Stimulated activated CD4-positive, alpha-beta T cell treated with anti-CD3 and anti-CD28 coated beads, TNF-alpha, amount 100 ng/mL, for 48 hours (primary cell): ENCODE data around the gene ACTL7A.
"Not testable (repeated sequence)": the region's sequence is repeated elsewhere in the genome, so short reads cannot be mapped to it uniquely, and the experiment has no call there.

Experiments used
- DNase-seq, 3 donors: peaks; one replicate each; pipeline ENCODE4 v3.0.0-alpha.2; 2020; ENCODE audit warnings: low read depth in 3 of 3

The ACTL7A gene

DNA sequence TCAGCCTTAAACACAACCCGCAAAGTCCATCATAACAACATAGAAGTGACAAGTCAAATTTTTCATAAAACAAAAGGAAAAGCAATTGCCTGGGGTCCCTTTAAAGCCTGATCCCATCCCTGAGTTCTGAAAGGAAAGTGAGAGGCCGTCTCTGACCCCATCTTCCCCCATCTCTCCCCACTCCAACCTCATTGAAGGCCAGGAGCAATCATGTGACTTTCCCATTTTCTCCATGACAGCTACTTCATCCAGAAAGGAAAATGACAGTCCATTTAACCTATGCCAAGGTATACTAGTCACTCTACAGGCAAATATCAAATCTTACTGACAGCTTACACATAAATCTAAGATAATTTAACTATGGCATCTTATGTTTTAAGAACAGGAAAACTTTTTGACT is 15.5 kb downstream of the ACTL7A start:
- DNase-seq: no peak

DNA sequence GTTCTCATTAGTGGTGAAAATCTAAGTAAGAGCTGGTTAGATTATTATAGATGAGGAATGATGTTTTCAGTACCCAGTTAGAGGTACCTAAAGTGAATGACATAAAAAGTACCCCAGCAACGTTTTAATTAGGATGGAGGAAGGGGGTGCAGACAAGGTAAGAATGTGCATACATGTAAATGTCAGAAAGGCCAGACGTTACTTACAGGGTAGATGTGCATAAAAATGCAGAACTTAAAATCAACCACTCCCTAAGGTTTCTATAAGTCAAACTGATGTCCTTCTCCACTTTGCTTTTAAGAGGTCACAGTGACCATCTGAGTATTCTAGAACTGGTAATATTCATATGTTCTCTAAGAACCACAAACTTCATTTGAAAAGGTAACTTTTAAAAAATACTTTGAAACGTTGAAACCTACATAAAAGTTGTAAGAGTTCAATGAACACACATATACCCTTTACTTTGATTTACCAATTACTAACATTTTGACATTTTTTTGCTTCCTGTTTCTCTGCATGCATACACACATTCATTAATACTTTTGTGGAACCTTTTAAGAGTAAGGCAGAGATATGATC is 18.8 kb downstream of the ACTL7A start:
- no peak for DNase-seq

DNA sequence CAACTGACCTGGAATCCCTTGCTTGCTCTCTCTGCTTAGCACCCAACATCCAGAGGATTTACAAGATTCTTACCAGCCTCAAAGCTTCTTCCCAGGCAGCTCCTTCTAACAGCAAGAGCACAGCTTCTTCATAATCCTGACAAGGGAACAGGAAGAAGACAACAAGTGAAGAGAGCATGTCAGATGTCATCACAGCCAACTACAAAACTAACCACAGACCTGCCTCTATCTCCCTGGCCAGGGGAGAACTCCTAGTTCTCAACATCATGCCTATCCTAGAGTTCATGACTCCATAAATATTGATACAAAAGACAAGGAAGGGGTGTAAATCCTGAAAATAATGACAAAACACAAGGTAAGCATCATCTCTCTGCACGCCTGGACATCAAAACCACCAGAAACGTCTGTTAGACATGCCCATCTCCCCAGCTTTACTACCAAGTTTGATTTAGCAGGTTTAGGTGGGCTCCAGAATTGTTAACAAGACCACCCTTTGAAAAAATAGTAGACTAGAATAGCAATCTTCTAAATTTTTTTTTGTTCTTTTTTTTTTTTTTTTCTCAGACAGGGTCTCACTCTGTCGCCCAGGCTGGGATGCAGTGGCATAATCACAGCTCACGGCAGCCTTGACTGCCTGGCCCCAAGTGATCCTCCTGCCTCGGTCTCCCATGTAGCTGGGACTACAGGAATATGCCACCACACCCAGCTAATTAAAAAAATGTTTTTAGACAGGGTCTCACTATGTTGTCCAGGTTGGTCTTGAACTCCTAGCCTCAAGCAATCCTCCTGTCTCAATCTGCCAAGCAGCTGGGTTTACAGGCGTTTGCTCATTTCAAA is 20.2 kb downstream of the ACTL7A start:
- DNase-seq: no peak

DNA sequence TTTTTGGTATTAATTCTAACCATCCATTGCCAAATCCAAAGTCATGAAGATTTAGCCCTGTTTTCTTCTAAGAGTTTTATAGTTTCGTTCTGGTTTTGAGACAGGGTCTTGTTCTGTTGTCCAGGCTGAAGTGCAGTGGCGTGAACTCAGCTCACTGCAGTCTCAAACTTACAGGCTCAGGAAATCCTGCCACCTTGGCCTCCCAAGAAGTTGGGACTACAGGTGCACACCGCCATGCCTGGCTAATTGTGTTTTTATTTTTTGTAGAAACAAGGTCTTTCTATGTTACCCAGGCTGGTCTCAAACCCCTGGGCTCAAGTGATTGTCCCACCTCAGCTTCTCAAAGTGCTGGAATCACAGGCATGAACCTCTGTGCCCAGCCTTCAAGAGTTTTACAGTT is 21.0 kb downstream of the ACTL7A start:
- no peak for DNase-seq

DNA sequence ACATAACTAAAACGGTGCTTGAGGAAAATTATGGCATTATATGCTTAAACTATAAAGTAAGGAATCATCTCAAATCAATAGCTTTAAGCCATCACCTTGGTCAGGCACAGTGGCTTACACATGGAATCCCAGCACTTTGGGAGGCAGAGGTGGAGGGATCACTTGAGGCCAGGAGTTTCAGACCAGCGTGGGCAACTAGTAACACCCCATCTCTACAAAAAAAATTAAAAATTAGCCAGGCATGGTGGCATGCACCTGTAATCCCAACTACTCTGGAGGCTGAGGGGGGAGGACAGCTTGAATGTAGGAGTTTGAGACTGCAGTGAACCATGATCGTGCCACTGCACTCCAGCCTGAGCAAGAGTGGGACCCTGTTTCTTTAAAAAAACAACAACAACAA is 22.6 kb downstream of the ACTL7A start:
- no peak for DNase-seq

DNA sequence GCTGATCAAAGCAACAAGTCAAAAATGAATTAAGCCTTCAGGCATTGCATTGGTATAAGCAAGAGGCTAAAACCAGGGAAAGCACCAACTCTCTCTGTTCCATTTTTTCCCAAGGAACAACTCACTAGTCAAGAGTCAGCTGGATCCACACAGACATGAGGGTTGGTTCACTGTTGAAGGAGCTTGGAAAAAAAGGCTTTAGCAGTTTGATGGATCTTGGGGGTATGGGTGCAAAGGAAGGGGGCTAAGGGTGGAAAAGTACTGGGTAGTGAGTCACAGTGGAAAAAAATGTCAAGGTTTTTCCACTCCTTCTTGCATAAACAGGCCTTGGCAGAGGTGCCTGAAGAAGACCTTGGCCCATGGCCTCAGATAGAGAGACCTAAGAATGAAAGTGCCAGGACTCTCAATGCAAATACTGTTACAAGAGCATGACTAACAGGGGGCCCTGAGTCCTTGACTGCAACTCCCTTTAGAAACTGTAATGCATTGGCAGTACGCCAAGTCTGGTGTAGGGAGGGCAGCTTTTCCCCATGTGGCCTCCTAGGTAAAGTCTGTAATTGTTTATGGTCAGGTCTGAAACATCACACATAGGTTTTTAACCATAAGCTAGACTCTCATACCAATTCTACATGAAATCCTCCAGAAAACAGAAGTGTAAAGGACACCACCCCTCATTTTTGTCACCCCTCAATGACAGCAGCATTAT is 23.7 kb downstream of the ACTL7A start:
- peak; percentile 47 to 58 (median 58) for DNase-seq

DNA sequence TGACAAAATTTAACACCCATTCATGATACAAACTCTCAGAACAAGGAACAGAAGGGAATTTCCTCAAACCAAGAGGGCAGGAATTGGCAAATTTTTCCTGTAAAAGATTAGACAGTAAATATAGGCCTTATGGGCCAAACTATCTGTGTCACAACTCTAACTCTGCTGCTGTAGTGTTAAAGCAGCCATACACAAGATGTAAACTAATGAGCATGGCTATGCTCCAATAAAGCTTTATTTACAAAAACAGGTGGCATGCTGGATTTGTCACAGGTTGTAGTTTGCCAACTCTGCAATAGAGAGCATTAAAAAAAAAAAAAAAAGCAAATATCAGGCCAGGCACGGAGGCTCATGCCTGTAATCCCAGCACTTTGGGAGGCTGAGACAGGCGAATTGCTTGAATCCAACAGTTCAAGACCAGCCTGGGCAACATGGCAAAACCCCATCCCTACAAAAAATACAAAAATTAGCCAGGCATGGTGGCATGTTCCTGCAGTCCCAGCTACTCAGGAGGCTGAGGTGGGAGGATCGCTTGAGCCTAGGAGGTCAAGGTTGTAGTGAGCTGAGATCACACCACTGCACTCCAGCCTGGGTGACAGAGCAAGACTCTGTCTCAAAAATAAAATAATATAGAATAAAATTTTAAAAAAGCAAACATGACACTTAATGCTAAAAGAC is 24.7 kb downstream of the ACTL7A start:
- DNase-seq: not testable (repeated sequence)

DNA sequence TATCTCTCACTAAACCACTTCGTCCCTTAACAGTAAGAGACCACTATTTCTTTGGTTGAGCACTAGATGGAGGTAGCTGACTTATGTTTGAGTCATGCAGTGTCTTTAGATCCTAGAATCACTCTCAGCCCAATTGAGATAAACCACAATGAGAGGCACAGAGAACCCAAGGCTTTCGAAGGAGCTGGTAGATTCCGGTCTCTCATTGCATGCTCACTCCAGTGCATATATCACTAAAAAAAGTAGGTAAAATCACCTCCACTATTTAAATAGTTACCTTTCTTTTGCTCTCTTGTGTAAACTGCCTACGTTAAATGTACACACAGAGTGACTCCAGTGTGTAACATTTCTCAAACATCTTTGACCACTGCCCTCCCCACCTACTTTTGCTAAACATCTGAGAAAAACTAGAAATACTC is 27.6 kb downstream of the ACTL7A start:
- no peak for DNase-seq

DNA sequence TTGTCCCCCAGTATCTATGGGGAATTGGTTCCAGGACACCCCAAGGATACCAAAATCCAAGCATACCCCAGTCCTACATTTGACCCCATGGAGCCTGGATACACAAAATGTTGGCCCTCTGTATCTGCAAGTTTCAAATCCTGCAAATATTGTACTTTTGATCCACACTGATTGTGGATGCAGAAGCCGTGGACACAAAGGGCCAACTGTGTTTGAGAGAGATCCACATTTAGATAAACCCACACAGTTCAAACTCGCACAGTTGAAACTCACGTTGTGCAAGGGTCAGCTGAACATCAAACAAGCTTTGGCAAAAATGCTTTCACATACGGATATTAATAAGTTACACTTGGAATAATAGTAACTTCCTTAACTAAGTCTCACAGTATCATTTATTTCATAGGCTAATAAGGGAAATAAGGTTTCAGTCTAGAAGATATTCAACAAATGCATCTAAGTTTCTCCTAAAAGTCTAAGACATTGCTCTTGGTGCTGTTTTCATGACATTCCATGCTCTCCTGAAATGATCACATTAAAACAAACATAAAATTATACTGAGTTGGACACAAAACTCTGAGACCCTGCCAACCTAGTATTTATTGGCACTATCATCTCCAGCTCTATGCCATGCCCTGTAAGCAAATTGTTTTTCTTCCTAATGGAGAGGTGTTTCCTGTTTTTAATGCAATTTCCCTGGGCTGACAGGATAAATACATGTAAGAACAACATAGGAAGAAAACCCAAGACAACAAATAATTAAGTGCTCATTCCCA is 32.3 kb downstream of the ACTL7A start:
- no peak for DNase-seq

DNA sequence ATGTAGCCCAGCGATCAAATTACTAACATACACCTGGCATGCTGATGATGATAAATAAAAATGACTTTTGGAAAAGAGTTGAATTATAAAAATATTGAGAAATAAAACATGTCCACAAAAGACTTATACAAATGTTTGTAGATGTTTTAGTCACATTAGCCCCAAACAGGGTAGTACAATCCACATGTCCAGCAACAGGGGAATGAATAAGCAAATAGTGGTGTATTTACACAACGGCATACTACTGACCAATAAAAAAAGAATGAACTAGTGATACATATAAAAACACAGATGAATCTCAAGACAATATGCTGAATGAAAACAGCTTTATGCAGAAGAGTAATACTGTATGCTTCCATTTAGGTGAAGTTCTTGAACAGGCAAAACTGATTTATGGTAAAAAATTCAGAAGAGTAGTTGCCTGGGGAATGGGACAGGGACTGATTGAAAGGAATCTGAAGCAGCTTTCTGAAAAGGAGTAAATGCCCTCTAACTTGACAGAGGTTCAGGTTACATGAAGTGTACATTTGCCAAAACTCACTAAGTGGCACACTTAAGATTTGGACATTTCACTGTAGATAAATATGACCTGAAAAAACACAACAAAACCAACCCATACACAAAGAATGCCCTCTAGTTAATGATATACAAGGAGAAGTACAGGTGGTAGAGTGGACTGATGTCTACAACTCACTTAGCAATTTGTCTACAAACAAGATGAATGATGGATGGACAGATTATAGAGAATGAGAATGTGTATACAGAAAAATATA is 35.4 kb downstream of the ACTL7A start:
- DNase-seq: no peak

DNA sequence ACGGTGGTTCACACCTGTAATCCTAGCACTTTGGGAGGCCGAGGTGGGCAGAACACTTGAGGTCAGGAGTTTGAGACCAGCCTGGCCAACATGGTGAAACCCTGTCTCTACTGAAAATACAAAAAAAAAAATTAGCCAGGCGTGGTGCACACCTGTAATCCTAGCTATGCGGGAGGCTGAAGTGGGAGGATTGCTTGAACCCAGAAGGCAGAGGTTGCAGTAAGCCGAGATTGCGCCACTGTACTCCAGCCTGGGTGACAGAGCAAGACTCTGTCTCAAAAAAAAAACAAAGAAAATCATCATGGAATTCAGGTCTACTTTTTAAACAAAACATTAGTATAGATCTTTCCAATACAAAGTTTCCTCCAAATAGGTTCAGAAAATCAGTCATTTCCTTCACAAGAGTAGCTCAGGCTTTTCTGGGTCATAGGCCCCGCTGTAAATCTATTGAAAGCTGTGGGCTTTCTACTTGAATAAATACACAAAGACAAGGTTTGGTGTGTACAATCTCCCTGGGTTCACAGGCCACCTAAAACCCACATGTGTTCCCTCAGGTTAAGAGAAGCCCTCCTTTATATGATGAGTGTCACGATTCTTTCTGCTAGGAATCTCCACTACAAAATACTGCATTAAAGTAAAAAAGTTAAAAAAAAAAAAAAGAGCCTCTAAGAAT is 37.1 kb downstream of the ACTL7A start:
- DNase-seq: not testable (repeated sequence)

DNA sequence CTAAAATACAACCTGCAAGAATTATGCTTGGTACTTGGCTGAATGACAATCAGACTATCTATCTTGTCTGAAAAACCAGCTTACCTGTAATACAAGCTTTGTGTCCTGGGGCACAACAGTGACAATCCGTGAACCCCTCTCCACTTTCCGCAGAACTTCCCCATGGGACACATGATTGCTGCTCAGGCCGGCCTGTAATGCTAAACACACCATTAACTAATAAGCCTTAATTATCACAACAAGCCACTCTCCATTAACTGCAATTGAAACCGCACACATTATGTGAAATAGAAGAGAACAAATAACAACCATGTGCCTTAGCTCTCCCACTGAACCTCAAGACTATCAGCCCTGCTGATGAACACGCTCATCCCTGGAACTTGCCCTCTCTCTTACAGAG is 38.1 kb downstream of the ACTL7A start:
- DNase-seq: no peak

DNA sequence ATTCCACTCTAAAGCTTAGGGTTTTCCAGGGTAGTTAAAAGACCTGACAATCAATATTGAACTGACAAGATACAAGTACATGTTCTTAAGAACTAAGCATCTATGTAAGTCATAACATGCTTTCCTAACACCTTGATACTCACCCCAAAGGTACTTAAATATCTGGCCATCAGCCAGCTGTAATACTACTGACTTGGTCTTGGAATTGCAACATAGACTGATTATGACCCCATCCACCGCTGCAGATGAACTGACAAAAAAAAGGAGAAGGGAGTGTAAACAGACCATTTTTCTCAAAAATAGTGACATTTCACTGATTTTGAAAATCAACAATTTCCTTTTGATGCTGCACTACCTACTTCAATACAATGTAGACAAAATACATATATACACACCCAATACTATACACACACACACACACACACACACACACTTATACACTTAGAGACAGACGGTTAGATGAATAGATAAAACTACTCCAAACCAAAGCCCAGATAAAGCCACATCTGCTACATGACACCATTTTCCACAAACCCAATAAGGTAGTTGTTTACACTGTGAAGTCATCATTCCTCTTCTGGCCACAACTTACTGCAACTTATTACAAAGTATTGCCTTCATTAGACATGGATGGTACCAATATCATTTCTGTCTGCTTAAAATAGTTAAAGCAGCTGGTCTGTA is 41.5 kb downstream of the ACTL7A start:
- DNase-seq: no peak

DNA sequence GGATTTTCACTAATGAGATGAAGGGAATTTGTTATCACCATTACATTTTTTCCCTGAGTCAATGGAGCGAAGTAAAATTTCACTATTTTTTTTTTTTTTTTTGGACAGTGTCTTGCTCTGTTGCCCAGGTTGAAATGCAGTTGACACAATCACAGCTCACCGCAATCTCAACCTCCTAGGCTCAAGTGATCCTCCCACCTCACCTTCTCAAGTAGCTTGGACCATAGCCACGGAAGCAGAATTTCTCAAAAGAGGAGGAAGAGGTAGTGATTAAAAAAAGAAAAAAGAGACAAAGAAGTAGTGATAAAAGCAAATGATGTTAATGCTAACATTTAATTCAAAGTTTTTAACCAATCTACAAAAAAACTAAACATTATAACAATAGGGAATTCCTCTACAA is 42.1 kb downstream of the ACTL7A start:
- DNase-seq: no peak

DNA sequence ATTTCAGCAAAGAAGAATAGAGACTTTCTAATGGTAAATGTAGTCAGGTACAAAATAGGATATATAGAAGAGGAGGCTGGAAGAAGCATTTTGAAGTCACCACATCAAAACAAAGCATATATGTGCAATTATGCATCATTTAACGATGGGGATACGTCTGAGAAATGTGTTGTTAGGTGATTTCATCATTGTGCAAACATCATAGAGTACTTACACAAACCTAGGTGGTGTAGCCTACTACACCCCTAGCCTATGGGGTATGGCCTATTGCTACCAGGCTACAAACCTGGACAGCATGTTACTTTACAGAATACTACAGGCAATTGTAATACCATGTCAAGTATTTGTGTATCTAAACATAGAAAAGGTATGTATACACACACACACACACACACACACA is 43.4 kb downstream of the ACTL7A start:
- no peak for DNase-seq

DNA sequence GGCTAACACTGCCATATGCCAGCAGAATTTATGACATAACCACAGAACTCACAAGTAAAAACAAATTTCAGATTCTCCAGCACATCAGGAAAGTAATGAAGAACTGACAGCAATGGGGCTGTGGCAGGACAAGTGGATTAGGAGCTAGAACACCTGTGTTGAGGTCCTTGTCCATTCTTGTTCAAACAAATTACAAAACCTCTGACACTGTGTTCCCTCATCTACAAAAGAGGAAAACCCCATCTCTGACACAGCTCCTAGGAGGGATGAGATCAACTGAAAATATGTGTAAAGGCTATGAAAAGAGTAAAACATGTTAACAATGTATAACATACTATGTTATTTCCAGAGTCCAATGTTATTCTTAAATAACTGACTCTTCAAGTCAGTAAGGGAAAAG is 48.3 kb downstream of the ACTL7A start:
- DNase-seq: no peak

DNA sequence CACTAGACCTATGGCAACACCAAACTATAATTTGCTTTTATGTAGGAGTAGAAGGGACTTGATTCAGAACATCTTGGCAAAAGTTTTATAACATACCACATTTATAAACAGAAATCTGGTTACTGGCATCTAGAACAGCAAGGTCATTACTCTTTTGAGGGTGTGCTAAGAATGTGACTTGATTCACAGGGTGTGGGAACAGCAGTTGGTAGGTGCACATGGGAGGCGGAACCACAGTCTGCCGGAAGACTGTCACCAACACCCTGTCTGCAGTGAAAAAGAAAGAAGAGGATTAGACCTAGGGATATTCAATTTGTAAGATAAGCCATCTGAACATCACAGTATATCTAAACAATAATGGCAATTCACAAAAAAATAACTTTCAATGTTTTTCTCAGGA is 48.8 kb downstream of the ACTL7A start:
- DNase-seq: no peak

DNA sequence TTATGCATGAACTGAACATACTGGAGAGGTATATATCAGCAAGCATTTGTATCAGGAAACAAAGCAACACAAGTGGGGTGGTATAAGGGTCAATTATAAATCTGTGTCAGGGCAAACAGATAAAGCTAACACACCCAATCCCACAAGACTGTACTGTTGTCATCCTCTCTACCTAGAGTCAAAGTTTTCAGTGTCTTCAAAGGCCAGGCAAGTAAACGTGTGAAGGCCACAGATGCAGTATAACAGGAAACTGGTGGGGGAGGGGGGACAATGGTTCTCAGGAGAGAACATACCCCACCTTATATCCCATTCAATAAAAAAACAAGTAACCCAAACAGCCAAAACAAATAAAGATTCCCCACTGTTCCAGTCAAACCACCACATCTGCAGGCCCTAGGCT is 49.8 kb downstream of the ACTL7A start:
- no peak for DNase-seq
